H1 (cell line): Measurements from ENCODE around the gene PAX9. TPM values are rescaled to one million over a fixed set of nuclear protein-coding genes. Genes with fewer than 3 reads are reported as not detected.

ENCODE experiments used
- CTCF ChIA-PET: fragments of 300-600 bp; sonication (Branson Sonifier 250); formaldehyde crosslinking; loops from one replicate; lab custom pipeline; 2021; ENCODE audit not compliant: partially characterized antibody; lab: Charles Lee
- POLR2A ChIA-PET: fragments of 300-600 bp; sonication (Branson Sonifier 250); formaldehyde crosslinking; loops from one replicate; lab custom pipeline; 2021; ENCODE audit warnings: inconsistent platforms; ENCODE audit not compliant: partially characterized antibody; lab: Charles Lee
- DNase-seq, 2 experiments: peaks; one replicate each; pipeline versions ENCODE4 v3.0.0 to v3.0.0-alpha.2; 2010 to 2022; ENCODE audit warnings: low spot score in 2 of 2, low read depth in 1 of 2, mixed read lengths in 1 of 2
- FAIRE-seq: peaks from 2 replicates; lab custom pipeline; 2011; peaks lifted over from hg19 to GRCh38; lab: Jason Lieb, UNC
- H2AFZ ChIP-seq: 2 replicates; pipeline ENCODE4 v1.8.1; 2012; ENCODE audit warnings: low read length, inconsistent platforms
- H2AK5ac ChIP-seq: 2 replicates; pipeline ENCODE4 v1.6.1; 2013; ENCODE audit warnings: low read depth, low read length
- H2BK120ac ChIP-seq: replicated peaks from 2 replicates; pipeline ENCODE3; 2013; ENCODE audit warnings: low read depth, low read length, inconsistent platforms
- H2BK12ac ChIP-seq: 2 replicates; pipeline ENCODE4 v1.6.1; 2013; ENCODE audit warnings: low read depth, low read length
- H2BK15ac ChIP-seq: 2 replicates; pipeline ENCODE4 v1.6.1; 2013; ENCODE audit warnings: low read length
- H2BK20ac ChIP-seq: 2 replicates; pipeline ENCODE4 v1.6.1; 2013; ENCODE audit warnings: low read length
- H2BK5ac ChIP-seq: 2 replicates; pipeline ENCODE4 v1.6.1; 2013; ENCODE audit warnings: low read depth, low read length
- H3K14ac ChIP-seq: 2 replicates; pipeline ENCODE4 v1.6.1; 2013; ENCODE audit warnings: inconsistent platforms; ENCODE audit not compliant: insufficient read length
- H3K18ac ChIP-seq: 2 replicates; pipeline ENCODE4 v1.6.1; 2013; ENCODE audit warnings: low read length; ENCODE audit errors: extremely low read depth
- H3K23ac ChIP-seq: 2 replicates; pipeline ENCODE4 v1.6.1; 2013; ENCODE audit warnings: inconsistent platforms; ENCODE audit not compliant: insufficient read length
- H3K23me2 ChIP-seq: 2 replicates; pipeline ENCODE4 v1.6.1; 2013; ENCODE audit warnings: low read depth, low read length
- H3K27ac ChIP-seq: 2 replicates; pipeline ENCODE4 v1.6.1; 2011; ENCODE audit warnings: low read depth, low read length, inconsistent platforms
- H3K27me3 ChIP-seq, 4 experiments: replicated peaks in 1 of 4; 1 replicate in 1 of 4; 2 replicates in 3 of 4; pipeline versions ENCODE4 v1.6.1 to v1.8.1; 2011 to 2013; ENCODE audit warnings: low read length in 3 of 4, mild to moderate bottlenecking in 3 of 4, inconsistent platforms in 2 of 4, mixed read lengths in 2 of 4, moderate library complexity in 1 of 4; ENCODE audit not compliant: control insufficient read depth in 3 of 4, insufficient read depth in 3 of 4; ENCODE audit errors: extremely low read depth in 1 of 4
- H3K36me3 ChIP-seq, 4 experiments: 2 replicates each; pipeline versions ENCODE4 v1.6.1 to v1.8.1; 2011 to 2013; ENCODE audit warnings: mild to moderate bottlenecking in 4 of 4, low read length in 3 of 4, moderate library complexity in 2 of 4, control low read depth in 1 of 4, inconsistent platforms in 1 of 4; ENCODE audit not compliant: insufficient read depth in 4 of 4, control insufficient read depth in 2 of 4
- H3K4ac ChIP-seq: replicated peaks from 2 replicates; pipeline ENCODE3; 2013; ENCODE audit warnings: low read length, low read depth, mixed read lengths, inconsistent platforms; ENCODE audit not compliant: insufficient read length
- H3K4me1 ChIP-seq, 4 experiments: replicated peaks in 1 of 4; 1 replicate in 1 of 4; 2 replicates in 3 of 4; pipeline versions ENCODE4 v1.6.1 to v1.8.1; 2011 to 2013; ENCODE audit warnings: low read length in 3 of 4, inconsistent platforms in 2 of 4, mixed read lengths in 1 of 4; ENCODE audit not compliant: insufficient read depth in 4 of 4, control insufficient read depth in 3 of 4
- H3K4me2 ChIP-seq, 2 experiments: 2 replicates each; pipeline versions ENCODE4 v1.6.1 to v1.8.1; 2011 to 2013; ENCODE audit warnings: low read depth in 2 of 2, low read length in 2 of 2, control low read depth in 1 of 2, inconsistent platforms in 1 of 2, mild to moderate bottlenecking in 1 of 2; ENCODE audit not compliant: insufficient read depth in 1 of 2
- H3K4me3 ChIP-seq, 4 experiments: fragments of 200-600, 300-600 bp in 1 of 4; sonication (generic), shearing (Covaris generic), sonication (Bioruptor Twin) in 1 of 4; 2 replicates each; pipeline versions ENCODE4 v1.5.1 to v1.8.1; 2011 to 2016; ENCODE audit warnings: low read length in 4 of 4, low read depth in 3 of 4, control low read depth in 2 of 4, inconsistent platforms in 2 of 4, mild to moderate bottlenecking in 2 of 4, mixed read lengths in 1 of 4, moderate library complexity in 1 of 4; ENCODE audit not compliant: insufficient read depth in 2 of 4; ENCODE audit errors: extremely low read depth in 1 of 4
- H3K56ac ChIP-seq: replicated peaks from 2 replicates; pipeline ENCODE3; 2013; ENCODE audit warnings: low read depth, mild to moderate bottlenecking, mixed read lengths, low read length, inconsistent platforms; ENCODE audit not compliant: insufficient read length
- H3K79me1 ChIP-seq: 2 replicates; pipeline ENCODE4 v1.6.1; 2013; ENCODE audit warnings: low read depth, low read length, control low read depth
- H3K79me2 ChIP-seq, 2 experiments: 2 replicates each; pipeline versions ENCODE4 v1.6.1 to v1.8.1; 2012 to 2013; ENCODE audit warnings: low read length in 2 of 2, mild to moderate bottlenecking in 2 of 2, inconsistent platforms in 1 of 2; ENCODE audit not compliant: insufficient read depth in 2 of 2, control insufficient read depth in 1 of 2
- H3K9ac ChIP-seq, 4 experiments: replicated peaks in 1 of 4; 1 replicate in 1 of 4; 2 replicates in 3 of 4; pipeline versions ENCODE4 v1.6.1 to v1.8.1; 2011 to 2013; ENCODE audit warnings: low read depth in 3 of 4, low read length in 3 of 4, control low read depth in 2 of 4, mild to moderate bottlenecking in 2 of 4, moderate library complexity in 2 of 4, inconsistent platforms in 1 of 4; ENCODE audit errors: extremely low read depth in 1 of 4
- H3K9me3 ChIP-seq, 2 experiments: 2 replicates each; pipeline versions ENCODE4 v1.6.1 to v1.8.1; 2012 to 2013; ENCODE audit warnings: mild to moderate bottlenecking in 2 of 2, moderate library complexity in 2 of 2, control low read depth in 1 of 2, inconsistent platforms in 1 of 2, low read depth in 1 of 2, low read length in 1 of 2, mixed read lengths in 1 of 2; ENCODE audit not compliant: insufficient read depth in 2 of 2
- H4K20me1 ChIP-seq, 2 experiments: replicated peaks in 1 of 2; 2 replicates each; pipeline versions ENCODE3 to v1.8.1; 2011 to 2013; ENCODE audit warnings: inconsistent platforms in 2 of 2, low read length in 2 of 2, mild to moderate bottlenecking in 1 of 2; ENCODE audit not compliant: insufficient read depth in 2 of 2, control insufficient read depth in 1 of 2
- H4K5ac ChIP-seq: 2 replicates; pipeline ENCODE4 v1.6.1; 2013; ENCODE audit warnings: low read length, low read depth, mixed read lengths, inconsistent platforms; ENCODE audit not compliant: insufficient read length
- H4K8ac ChIP-seq: 2 replicates; pipeline ENCODE4 v1.8.0; 2013; ENCODE audit warnings: mild to moderate bottlenecking, moderate library complexity, low read length, inconsistent platforms; ENCODE audit not compliant: insufficient read depth; ENCODE audit errors: extremely low read depth
- H4K91ac ChIP-seq: replicated peaks from 2 replicates; pipeline ENCODE3; 2013; ENCODE audit warnings: low read length, mixed read lengths, inconsistent platforms; ENCODE audit not compliant: insufficient read length
- PHF8 ChIP-seq: fragments of 200-600 bp; sonication (generic); conservative IDR thresholded peaks from 2 replicates; pipeline ENCODE4 v1.7.1; 2012; ENCODE audit warnings: low read depth, mild to moderate bottlenecking, inconsistent platforms, low read length, moderate library complexity
- WGBS, 2 experiments: shearing (Covaris generic) in 1 of 2; methylation state at CpG; one replicate each; pipeline versions ENCODE4 v1.1.6 to v1.1.7; 2013 to 2015; ENCODE audit warnings: low lambda C conversion rate in 2 of 2, mixed read lengths in 2 of 2, inconsistent platforms in 1 of 2, low coverage in 1 of 2, missing lambda C conversion rate in 1 of 2; ENCODE audit not compliant: insufficient replicate concordance in 2 of 2, insufficient coverage in 1 of 2, insufficient read length in 1 of 2; ENCODE audit errors: extremely low coverage in 1 of 2, missing lambda C conversion rate in 1 of 2; 5-methylcytosine and 5-hydroxymethylcytosine counted together
- polyA plus RNA-seq, 7 experiments: library from polyadenylated mRNA; depleted of rRNA in 3 of 7; stranded (reverse) in 5 of 7; unstranded in 2 of 7; fragments of >200 nt in 5 of 7; fragments of 200-250 nt in 2 of 7; gene quantifications; 1 replicate in 5 of 7; 2 replicates in 1 of 7; 4 replicates in 1 of 7; pipeline versions ENCODE4 v1.2.1 to v1.2.3, GENCODE V29; 2011 to 2013; ENCODE audit warnings: missing spikeins in 2 of 7, mixed read lengths in 2 of 7
- total RNA-seq: library from RNA; stranded (reverse); fragmentation: NEBNext Ultra II Directional; extraction: Animal tissue kit (Norgen Biotek cat#: 25700); gene quantifications from 2 replicates; pipeline ENCODE4 v1.2.1, GENCODE V29; 2021

PAX9 gene
- total and polyA plus RNA-seq, 2 of the 8 experiments (the other 6 are each of a cell fraction or from before 2014, with no cell fraction given) = 0.05 TPM; not detected in 1

- H2AFZ ChIP-seq = no peak overlapping the region
- no peak overlapping the region for H3K23ac ChIP-seq
- H3K18ac ChIP-seq = no peak overlapping the region
- H4K20me1 ChIP-seq = no peaks in the 10 kb centered on the region
- H3K4me3 ChIP-seq = no peak overlapping the region
- no peaks in the 10 kb centered on the region for H3K23me2 ChIP-seq
- CTCF ChIA-PET = interaction anchor here (0.8 to 2.4 kb wide), 4 partner anchors 17 to 221 kb away, joined by 3 to 6 read pairs (median 5); no protein-coding TSS in a partner anchor
- no peaks in the 10 kb centered on the region for H3K27me3 ChIP-seq
- H3K27ac ChIP-seq = no peak overlapping the region
- H2BK5ac ChIP-seq = no peak overlapping the region
- no peak overlapping the region for H2BK12ac ChIP-seq
- 90% methylated on average over 2 of the region's 2 CpGs; no CpG with 5 or more reads in 1 of the 2 experiments for WGBS, 2 experiments
- no peak overlapping the region for H2BK15ac ChIP-seq
- no peaks in the 10 kb centered on the region for H3K9me3 ChIP-seq
- no peak overlapping the region for H2AK5ac ChIP-seq
- peaks cover 0 to 8% (median 6%) of the 10 kb centered on the region in 4 experiments; a peak in 6 of 7 replicates for H3K4me1 ChIP-seq
- no peak overlapping the region for H2BK120ac ChIP-seq
- H4K8ac ChIP-seq = no peak overlapping the region
- H3K14ac ChIP-seq = no peak overlapping the region
- POLR2A ChIA-PET = no interaction called here
- no peak overlapping the region for H2BK20ac ChIP-seq
- H3K4ac ChIP-seq = no peak overlapping the region
- no peak overlapping the region for H3K56ac ChIP-seq
- DNase-seq (no peak), FAIRE-seq (no peak)
- H3K79me1 ChIP-seq = no peaks in the 10 kb centered on the region
- H3K9ac ChIP-seq = no peak overlapping the region
- no peaks in the 10 kb centered on the region for H3K79me2 ChIP-seq
- no peak overlapping the region for H3K4me2 ChIP-seq
- H3K36me3 ChIP-seq = no peaks in the 10 kb centered on the region
- H4K91ac ChIP-seq = no peak overlapping the region
- no peak for TF ChIP-seq PHF8
- no peak overlapping the region for H4K5ac ChIP-seq
These were observed 59.0 kb downstream of the PAX9 start for GRCh38 chr14:36720657-36721056.
